ENCODE results near the gene PCSK5.
"Not testable (repeated sequence)": the region's sequence is repeated elsewhere in the genome, so short reads cannot be mapped to it uniquely, and the experiment has no call there.

PCSK5 gene

GRCh38 chr9:76321195-76321828, 430.8 kb downstream of the PCSK5 start:
- H3K4me3 ChIP-seq (ENCODE audit: low read depth, low read length): no peak overlapping the region
- H3K36me3 ChIP-seq (replicated peaks): no peaks in the 10 kb centered on the region
- peak; percentile 18 for TF ChIP-seq CTCF (IDR thresholded peaks at IDR 0.05; ENCODE audit: low read depth, low read length, missing control alignments)
- DNase-seq: peak; percentile 87
- in situ Hi-C loops (cut with HindIII; ENCODE audit: low pct_ligation_motif_present, low sequenced_read_pairs): no loop called here
- H3K27me3 ChIP-seq (replicated peaks): no peaks in the 10 kb centered on the region
- H3K27ac ChIP-seq: peak overlapping the region; percentile 69

GRCh38 chr9:76322810-76323209, 432.3 kb downstream of the PCSK5 start:
- TF ChIP-seq CTCF (IDR thresholded peaks at IDR 0.05; ENCODE audit: low read depth, low read length, missing control alignments): no peak
- Histone ChIP-seq H3K36me3 (replicated peaks) (no peaks in the 10 kb centered on the region), H3K27me3 (replicated peaks) (no peaks in the 10 kb centered on the region), H3K4me3 (ENCODE audit: low read depth, low read length) (no peak overlapping the region), H3K27ac (no peak overlapping the region)
- in situ Hi-C loops (cut with HindIII; ENCODE audit: low pct_ligation_motif_present, low sequenced_read_pairs): no loop called here
- no peak for DNase-seq

- no peak for TF ChIP-seq CTCF (IDR thresholded peaks at IDR 0.05; ENCODE audit: low read depth, low read length, missing control alignments)
- Histone ChIP-seq H3K4me3 (ENCODE audit: low read depth, low read length) (no peak overlapping the region), H3K27me3 (replicated peaks) (no peaks in the 10 kb centered on the region), H3K27ac (no peak overlapping the region), H3K36me3 (replicated peaks) (no peaks in the 10 kb centered on the region)
- in situ Hi-C loops (cut with HindIII; ENCODE audit: low pct_ligation_motif_present, low sequenced_read_pairs): no loop called here
- no peak for DNase-seq
These were observed 433.0 kb downstream of the PCSK5 start for GRCh38 chr9:76323490-76323889.

- in situ Hi-C loops (cut with HindIII; ENCODE audit: low pct_ligation_motif_present, low sequenced_read_pairs); H3K4me3 ChIP-seq (ENCODE audit: low read depth, low read length); H3K36me3 ChIP-seq (replicated peaks); H3K27ac ChIP-seq; H3K27me3 ChIP-seq (replicated peaks); DNase-seq: not testable (repeated sequence)
These were observed 433.6 kb downstream of the PCSK5 start for GRCh38 chr9:76324030-76324429.

- H3K36me3 ChIP-seq (replicated peaks): no peaks in the 10 kb centered on the region
- in situ Hi-C loops (cut with HindIII; ENCODE audit: low pct_ligation_motif_present, low sequenced_read_pairs): no loop called here
These were observed 439.6 kb downstream of the PCSK5 start for GRCh38 chr9:76330034-76330433.

GRCh38 chr9:76333388-76333787, 442.9 kb downstream of the PCSK5 start:
- no peak overlapping the region for H3K4me3 ChIP-seq (ENCODE audit: low read depth, low read length)
- no peaks in the 10 kb centered on the region for H3K27me3 ChIP-seq (replicated peaks)
- no peak for DNase-seq
- H3K27ac ChIP-seq: no peak overlapping the region
- no peaks in the 10 kb centered on the region for H3K36me3 ChIP-seq (replicated peaks)
- no peak for TF ChIP-seq CTCF (IDR thresholded peaks at IDR 0.05; ENCODE audit: low read depth, low read length, missing control alignments)
- in situ Hi-C loops (cut with HindIII; ENCODE audit: low pct_ligation_motif_present, low sequenced_read_pairs): no loop called here

More at GRCh38 chr9:76330034-76330433, 439.6 kb downstream of the PCSK5 start:
- no peak for TF ChIP-seq CTCF (IDR thresholded peaks at IDR 0.05; ENCODE audit: low read depth, low read length, missing control alignments)
- no peak for DNase-seq
- Histone ChIP-seq H3K27me3 (replicated peaks) (no peaks in the 10 kb centered on the region), H3K27ac (no peak overlapping the region), H3K4me3 (ENCODE audit: low read depth, low read length) (no peak overlapping the region)
